Epidermal melanocyte (primary cell): Measurements from ENCODE around the gene STON2.
"Not testable (repeated sequence)": the region's sequence is repeated elsewhere in the genome, so short reads cannot be mapped to it uniquely, and the experiment has no call there.

ENCODE experiments used
- DNase-seq: peaks from one replicate; pipeline ENCODE4 v3.0.0; 2011; ENCODE audit warnings: low spot score; ENCODE audit not compliant: insufficient read length

The STON2 gene

DNA sequence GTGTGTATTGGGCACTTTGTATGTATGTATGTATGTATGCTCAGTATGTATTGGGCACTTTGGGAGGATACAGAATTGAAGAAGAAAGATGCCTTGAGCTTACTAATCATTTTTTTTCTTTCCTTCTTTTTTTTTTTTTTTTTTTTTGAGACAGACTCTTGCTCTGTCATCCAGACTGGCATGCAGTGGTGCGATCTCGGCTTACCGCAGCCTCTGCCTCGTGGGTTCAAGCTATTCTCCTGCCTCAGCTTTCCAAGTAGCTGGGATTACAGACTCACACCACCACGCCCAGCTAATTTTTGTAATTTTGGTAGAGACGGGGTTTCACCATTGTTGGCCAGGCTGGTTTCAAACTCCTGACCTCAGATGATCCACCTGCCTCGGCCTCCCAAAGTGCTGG lies 176.3 kb downstream of the STON2 start:
- DNase-seq, result not testable (repeated sequence)

DNA sequence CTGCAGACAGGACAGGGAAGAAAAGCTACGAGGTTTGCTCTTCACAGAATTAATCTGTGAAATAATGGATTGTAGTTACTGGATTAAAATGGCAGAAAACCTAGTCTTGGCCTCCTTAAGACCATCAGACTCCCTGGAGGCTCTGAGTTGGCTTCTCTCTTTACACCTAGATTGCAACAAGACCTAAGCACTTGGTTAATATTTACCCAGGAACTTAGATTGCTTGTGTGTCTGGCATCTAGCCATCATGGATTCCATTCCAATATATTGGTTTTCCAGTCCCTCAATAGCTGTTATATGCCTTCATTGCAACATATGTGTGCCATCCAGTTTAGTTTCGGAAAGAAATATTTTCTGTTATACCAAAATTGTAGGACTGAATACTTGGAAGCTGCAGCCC lies 177.4 kb downstream of the STON2 start:
- no peak for DNase-seq

DNA sequence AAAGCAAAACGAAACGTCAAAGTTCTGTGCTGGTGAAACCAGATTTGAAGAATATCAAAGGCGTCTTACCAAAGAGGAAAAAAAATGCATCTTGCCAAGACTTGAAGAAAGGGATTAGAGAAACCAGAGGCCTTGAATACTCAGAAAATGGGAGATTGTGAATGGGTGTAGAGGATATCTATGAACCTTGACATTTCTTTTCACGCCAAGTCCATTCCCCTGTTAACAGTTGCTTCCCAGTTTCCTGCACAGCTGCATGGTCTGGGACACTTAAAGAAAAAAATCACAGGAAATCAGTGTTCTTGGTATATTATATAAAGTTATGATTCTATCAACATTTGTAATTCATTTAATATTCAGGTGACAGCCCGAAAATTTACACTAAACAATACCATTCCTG lies 178.0 kb downstream of the STON2 start:
- no peak for DNase-seq

DNA sequence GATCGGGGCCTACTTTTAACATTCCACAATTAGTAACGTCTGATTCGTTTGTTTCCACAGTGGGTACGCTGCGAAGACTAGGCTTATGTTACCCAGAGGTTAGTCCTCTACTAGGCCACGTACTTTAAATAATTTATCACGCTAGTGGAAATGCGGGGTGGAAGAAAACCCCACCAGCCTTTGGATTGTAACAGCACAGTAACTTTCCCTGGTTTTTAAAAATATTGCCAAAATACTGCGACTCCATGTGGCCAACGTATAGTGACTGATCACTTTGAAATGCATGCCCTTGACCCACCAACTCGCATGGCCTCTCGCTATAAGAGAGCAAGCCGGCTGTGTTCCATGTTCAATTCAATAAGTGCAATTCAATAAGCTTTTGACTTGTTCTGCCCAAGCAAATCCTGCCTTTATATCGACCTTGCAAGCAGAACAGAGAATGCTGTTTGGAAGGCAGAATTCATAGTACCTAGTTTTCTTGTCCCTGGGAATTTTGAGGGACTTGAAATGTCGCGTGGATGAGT lies 178.5 kb downstream of the STON2 start:
- no peak for DNase-seq

DNA sequence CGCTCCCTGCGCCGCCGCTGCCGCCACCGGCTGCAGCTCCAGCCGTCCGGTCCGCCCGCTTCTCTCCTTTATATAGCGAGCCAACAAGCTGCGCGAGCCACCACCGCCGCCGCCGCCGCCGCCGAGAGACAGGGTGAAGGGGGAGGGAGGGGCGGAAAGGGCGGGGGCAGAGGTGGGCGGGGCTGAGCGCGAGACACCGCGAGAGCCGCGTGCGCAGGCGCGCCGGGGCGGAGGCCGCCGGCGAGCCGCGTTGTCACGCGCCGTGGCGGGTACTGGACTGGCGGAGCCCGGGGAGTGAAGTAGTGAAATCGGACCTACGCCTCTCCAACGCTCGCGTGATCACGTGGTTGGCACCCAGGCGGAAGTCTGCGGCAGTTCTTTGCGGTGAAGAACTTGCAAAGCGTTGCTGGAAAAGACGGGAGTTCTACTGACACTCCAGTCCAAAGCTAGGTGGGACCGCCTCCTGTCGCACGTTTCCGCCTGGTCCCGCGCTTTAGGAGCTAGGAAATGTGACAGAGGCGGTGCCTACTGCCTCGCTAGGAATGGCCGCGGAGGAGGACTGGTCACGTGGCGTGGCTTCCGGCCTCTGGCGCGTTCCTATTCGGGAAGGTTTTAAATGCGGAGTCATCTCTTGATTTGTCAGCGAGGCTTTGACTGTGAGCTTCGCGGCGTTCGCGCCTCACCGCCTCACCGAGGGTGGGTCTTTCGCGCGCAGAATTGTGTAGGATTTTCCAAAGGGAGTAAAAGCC lies 179.1 kb downstream of the STON2 start, which contains the start of gene GTF2A1:
Gene GTF2A1, minus strand, starts transcription at position 130 of the 749 bp plus-strand sequence. CDS start 441 bp downstream, outside the sequence.
- DNase-seq, result peak; percentile 73

DNA sequence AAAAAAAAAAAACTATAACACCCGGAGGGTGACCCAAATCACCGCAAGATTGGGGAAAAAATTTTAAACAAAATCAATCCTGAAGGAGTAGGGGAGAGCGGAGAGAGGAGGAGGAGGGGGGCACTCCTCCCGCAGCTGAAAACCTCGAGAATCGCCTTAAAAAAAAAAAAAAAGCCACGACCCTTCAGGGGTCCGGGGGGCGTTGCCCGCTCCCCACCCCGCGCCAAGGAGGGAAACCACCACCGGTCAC lies 179.6 kb downstream of the STON2 start:
- DNase-seq, result no peak

DNA sequence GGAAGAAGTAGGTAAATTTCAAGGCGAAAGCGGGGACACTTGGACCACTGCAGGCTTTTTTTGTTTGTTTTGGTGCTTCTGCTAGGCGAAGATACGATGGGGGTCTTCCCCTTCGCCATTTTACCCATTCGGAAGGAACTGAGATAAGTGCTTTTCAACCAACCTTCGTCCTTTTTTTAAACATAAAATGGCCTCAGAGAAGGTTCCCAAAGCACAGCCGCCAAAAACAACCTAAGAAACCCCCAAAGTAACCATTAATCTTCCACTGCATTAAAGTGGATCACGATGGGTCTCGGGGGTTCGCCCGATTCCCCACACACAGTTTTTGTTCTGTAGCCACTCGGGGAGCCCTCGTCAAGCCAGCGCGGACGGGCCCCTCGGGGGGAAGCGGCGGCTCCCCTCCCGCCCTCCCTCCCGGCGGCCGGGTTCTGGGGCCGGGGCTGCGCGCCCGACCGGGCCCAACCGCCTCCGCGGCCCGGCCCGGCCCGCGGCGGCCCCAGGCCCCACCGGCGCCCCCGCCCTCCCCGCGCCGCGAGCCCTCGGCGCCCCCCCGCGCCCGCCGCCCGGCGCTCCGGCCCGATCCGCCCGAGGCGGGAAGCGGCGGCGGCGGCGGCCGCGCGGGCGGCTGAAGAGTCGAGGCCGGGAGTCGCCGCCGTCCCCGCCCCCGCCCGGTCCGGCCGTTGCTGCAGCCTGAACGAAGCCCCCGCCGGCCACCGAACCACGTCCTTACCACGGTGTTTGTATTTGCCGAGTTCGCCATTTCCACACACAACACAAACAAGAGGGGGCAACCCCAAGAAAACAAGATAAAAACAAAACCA lies 180.2 kb downstream of the STON2 start:
- no peak for DNase-seq

DNA sequence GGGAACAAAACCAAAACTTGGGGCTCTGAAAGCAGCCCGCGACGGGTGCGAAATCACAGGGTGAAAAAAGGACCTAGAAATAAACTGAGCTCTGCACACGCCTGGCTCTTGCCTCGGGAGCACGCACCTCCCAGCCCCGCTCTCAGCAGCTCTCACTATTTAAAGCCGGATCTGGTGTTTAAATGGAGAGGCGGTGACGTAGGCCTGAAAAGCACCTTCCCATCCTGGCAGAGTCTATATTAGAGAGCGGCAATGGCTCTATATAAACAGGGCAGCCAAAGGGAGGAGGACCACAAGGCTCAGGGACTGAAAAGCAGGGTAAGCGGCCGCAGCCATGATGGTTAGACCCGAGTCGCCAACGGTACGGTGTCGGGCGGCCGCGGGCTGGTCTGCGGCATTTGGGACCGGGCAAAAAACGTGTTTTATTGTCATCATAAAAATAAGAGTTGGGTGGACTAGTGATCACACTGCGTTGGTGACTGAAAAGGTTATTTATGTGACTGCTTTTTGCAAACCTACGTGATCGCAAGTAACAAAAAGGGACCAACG lies 180.8 kb downstream of the STON2 start:
- peak; percentile 64 for DNase-seq

DNA sequence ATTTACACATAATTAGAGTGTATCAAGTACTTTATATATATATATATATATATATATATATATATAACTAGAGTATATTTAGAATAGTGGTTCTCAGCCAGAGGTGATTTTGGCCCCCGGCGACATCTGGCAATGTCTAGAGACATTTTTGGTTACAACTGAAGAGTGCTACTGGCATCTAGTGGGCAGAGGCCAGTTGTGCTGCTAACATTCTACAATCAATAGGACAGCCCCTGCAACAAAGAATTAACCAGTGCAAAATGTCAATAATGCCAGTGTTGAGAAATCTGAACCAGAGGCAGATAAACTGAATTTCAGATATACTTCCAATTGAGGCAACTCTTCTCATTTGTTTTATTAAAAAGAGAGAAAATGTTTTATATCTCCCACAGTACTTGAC lies 188.3 kb downstream of the STON2 start:
- DNase-seq, result peak; percentile 17
